ENCODE measurements around the gene TBC1D22B. TPM values are rescaled to one million over a fixed set of nuclear protein-coding genes. Genes with fewer than 3 reads are reported as not detected.

The TBC1D22B gene
- total and polyA plus RNA-seq, 2 of the 13 experiments (the other 11 are each of a cell fraction or from before 2014, with no cell fraction given), result 9.7 to 12.9 TPM

DNA sequence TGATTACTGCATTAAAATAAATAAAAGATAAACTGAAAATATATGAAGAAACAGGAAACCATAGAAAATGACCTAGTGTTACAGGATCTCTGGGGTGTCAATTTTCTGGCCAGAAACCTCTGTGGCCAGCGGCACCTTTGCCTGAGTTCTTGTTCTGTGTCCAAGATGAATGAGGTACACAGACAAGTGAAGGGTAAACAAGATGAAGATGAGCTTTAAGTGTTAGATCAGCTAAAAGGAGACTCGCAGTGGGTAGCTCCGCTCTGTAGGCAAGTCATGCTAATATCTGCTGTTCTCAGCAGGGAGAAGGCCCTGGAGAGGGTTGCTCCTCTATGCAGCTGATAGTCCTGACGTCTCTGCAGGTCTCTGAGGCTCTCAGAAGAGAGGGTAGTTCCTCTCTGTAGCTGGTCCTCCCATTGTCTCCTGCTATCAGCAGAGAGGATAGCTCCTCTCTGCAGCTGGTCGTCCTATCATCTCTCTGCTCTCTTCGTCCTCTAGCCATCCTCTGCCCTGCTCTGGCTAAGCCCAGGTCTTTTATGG is 35.9 kb upstream of the TBC1D22B start (continued):
- TF ChIP-seq SIX4 (CRISPR knock-in tag; IDR thresholded peaks at IDR 0.05), result no peak
- no peak for TF ChIP-seq PTBP1 (IDR thresholded peaks at IDR 0.05; ENCODE audit: low read depth, low read length, poor library complexity, severe bottlenecking)
- TF ChIP-seq, protein P1, sequence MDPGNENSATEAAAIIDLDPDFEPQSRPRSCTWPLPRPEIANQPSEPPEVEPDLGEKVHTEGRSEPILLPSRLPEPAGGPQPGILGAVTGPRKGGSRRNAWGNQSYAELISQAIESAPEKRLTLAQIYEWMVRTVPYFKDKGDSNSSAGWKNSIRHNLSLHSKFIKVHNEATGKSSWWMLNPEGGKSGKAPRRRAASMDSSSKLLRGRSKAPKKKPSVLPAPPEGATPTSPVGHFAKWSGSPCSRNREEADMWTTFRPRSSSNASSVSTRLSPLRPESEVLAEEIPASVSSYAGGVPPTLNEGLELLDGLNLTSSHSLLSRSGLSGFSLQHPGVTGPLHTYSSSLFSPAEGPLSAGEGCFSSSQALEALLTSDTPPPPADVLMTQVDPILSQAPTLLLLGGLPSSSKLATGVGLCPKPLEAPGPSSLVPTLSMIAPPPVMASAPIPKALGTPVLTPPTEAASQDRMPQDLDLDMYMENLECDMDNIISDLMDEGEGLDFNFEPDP (CRISPR knock-in tag; conservative IDR thresholded peaks at IDR 0.05), result no peak
- no peak for TF ChIP-seq TRIM24 (CRISPR knock-in tag; IDR thresholded peaks at IDR 0.05)
- TF ChIP-seq RFXANK (CRISPR knock-in tag; IDR thresholded peaks at IDR 0.05), result no peak
- TF ChIP-seq, protein P2, sequence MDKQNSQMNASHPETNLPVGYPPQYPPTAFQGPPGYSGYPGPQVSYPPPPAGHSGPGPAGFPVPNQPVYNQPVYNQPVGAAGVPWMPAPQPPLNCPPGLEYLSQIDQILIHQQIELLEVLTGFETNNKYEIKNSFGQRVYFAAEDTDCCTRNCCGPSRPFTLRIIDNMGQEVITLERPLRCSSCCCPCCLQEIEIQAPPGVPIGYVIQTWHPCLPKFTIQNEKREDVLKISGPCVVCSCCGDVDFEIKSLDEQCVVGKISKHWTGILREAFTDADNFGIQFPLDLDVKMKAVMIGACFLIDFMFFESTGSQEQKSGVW (CRISPR knock-in tag; IDR thresholded peaks at IDR 0.05; ENCODE audit: borderline replicate concordance), result no peak
- no peak for TF ChIP-seq ZNF354B (CRISPR knock-in tag; IDR thresholded peaks at IDR 0.05)
- no peak for TF ChIP-seq ARHGAP35 (CRISPR knock-in tag; IDR thresholded peaks at IDR 0.05; ENCODE audit: borderline replicate concordance)
- TF ChIP-seq, protein P3, sequence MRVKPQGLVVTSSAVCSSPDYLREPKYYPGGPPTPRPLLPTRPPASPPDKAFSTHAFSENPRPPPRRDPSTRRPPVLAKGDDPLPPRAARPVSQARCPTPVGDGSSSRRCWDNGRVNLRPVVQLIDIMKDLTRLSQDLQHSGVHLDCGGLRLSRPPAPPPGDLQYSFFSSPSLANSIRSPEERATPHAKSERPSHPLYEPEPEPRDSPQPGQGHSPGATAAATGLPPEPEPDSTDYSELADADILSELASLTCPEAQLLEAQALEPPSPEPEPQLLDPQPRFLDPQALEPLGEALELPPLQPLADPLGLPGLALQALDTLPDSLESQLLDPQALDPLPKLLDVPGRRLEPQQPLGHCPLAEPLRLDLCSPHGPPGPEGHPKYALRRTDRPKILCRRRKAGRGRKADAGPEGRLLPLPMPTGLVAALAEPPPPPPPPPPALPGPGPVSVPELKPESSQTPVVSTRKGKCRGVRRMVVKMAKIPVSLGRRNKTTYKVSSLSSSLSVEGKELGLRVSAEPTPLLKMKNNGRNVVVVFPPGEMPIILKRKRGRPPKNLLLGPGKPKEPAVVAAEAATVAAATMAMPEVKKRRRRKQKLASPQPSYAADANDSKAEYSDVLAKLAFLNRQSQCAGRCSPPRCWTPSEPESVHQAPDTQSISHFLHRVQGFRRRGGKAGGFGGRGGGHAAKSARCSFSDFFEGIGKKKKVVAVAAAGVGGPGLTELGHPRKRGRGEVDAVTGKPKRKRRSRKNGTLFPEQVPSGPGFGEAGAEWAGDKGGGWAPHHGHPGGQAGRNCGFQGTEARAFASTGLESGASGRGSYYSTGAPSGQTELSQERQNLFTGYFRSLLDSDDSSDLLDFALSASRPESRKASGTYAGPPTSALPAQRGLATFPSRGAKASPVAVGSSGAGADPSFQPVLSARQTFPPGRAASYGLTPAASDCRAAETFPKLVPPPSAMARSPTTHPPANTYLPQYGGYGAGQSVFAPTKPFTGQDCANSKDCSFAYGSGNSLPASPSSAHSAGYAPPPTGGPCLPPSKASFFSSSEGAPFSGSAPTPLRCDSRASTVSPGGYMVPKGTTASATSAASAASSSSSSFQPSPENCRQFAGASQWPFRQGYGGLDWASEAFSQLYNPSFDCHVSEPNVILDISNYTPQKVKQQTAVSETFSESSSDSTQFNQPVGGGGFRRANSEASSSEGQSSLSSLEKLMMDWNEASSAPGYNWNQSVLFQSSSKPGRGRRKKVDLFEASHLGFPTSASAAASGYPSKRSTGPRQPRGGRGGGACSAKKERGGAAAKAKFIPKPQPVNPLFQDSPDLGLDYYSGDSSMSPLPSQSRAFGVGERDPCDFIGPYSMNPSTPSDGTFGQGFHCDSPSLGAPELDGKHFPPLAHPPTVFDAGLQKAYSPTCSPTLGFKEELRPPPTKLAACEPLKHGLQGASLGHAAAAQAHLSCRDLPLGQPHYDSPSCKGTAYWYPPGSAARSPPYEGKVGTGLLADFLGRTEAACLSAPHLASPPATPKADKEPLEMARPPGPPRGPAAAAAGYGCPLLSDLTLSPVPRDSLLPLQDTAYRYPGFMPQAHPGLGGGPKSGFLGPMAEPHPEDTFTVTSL (CRISPR knock-in tag; IDR thresholded peaks at IDR 0.05; ENCODE audit: borderline replicate concordance), result no peak
- TF ChIP-seq, protein P4, sequence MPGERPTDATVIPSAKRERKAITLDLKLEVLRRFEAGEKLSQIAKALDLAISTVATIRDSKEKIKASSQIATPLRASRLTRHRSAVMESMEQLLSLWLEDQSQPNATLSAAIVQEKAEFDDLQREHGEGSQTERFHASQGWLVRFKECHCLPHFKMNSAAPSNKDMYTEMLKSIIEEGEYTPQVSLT (CRISPR knock-in tag; IDR thresholded peaks at IDR 0.05; ENCODE audit: borderline replicate concordance, low read depth), result no peak
- no peak for TF ChIP-seq MTA3 (CRISPR knock-in tag; IDR thresholded peaks at IDR 0.05)
- TF ChIP-seq CHCHD3 (CRISPR knock-in tag; IDR thresholded peaks at IDR 0.05), result no peak
- TF ChIP-seq SAFB2 (CRISPR knock-in tag; IDR thresholded peaks at IDR 0.05; ENCODE audit: borderline replicate concordance, low read depth), result no peak
- TF ChIP-seq ZNF180 (CRISPR knock-in tag; IDR thresholded peaks at IDR 0.05; ENCODE audit: borderline replicate concordance, low read depth), result no peak
- no peak for TF ChIP-seq REL (CRISPR knock-in tag; conservative IDR thresholded peaks at IDR 0.05)
- 0 out of 2 replicates have a peak, but pooled peaks have one; percentile 12 for TF ChIP-seq MIER3 (CRISPR knock-in tag; IDR thresholded peaks at IDR 0.05; ENCODE audit: borderline replicate concordance)
- no peak for TF ChIP-seq GTF2F1 (IDR thresholded peaks at IDR 0.05; ENCODE audit: low read length)
- TF ChIP-seq ZNF253 (CRISPR knock-in tag; IDR thresholded peaks at IDR 0.05; ENCODE audit: borderline replicate concordance), result 0 out of 2 replicates have a peak, but pooled peaks have one; percentile 7
- TF ChIP-seq GABPB1 (CRISPR knock-in tag; IDR thresholded peaks at IDR 0.05), result no peak
- no peak for TF ChIP-seq ZC3H4 (CRISPR knock-in tag; IDR thresholded peaks at IDR 0.05; ENCODE audit: borderline replicate concordance)
- no peak for TF ChIP-seq ZNF605 (CRISPR knock-in tag; IDR thresholded peaks at IDR 0.05)
- no peak for TF ChIP-seq HDAC6 (IDR thresholded peaks at IDR 0.05; ENCODE audit: low read depth, low read length)
- TF ChIP-seq SRSF9 (IDR thresholded peaks at IDR 0.05; ENCODE audit: borderline replicate concordance, insufficient read depth, low read depth, low read length, poor library complexity, severe bottlenecking), result no peak

Measured in HepG2 (cell line).